NCI-H1105 (cell line): ENCODE results near the gene SH3PXD2B.

ENCODE experiments used
- DNase-seq: peaks from one replicate; lab custom pipeline; 2025; lab: John Stamatoyannopoulos, UW

Gene SH3PXD2B

DNA sequence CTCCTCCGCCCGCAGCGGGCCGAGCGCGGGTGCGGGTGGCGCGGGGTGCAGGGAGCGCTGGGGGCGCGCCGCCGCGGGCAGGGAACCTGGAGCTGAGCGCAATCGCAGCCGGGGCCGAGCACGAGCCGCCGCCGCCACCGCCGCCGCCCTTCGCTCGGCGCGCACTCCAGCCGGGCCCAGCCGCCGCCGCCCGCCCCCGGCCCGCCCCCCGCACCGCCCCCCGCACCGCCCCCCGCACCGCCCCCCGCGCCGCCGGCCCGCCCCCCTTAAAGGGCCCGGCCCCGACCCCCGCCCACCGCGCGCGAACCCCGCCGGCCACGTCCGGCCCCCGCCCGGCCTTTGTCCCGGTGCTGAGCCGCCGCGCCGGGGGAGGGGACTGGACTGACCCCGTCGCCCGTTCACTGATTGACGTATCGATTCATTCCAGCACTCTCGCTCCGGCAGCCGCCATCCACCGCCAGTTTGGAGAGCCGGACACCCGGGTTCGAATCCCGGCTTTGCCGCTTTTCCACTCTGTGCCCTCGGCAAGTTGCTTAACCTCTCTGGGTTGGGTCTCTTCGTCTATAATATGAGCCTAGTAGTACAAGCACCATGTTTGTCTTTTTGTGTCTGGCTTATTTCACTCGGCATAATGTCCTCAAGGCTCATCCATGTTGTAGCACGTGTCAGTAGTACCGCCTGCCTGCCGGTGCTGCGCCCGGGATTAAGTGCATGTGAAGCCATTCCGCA lies at the start of gene SH3PXD2B:
Gene SH3PXD2B, minus strand, starts transcription at position 168 of the 729 bp plus-strand sequence. CDS start 173 bp downstream, outside the sequence.
- no peak for DNase-seq

DNA sequence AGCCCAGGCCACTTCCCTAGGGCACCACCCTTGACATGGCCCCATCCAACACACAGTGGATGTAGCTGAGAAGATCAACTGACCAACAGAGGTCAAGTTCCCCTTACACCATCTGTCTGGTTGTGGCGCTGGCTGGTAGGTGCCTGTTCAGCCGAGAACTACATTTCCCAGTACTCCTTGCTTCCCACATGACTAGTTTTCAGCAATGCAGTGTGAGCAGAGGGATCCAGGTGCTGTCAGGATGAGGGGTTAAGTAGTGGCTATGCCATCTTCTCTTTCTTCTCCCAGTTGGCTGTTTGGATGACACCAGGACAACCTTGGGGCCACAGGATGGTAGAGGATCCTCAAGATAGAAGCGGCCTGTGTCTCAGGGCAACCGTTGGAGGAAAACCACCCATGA lies 48.6 kb upstream of the SH3PXD2B start:
- DNase-seq, result no peak

- DNase-seq, result no peak
These were observed 48.1 kb upstream of the SH3PXD2B start for GRCh38 chr5:172502410-172502809.

- DNase-seq, result no peak
These were observed 47.5 kb upstream of the SH3PXD2B start for GRCh38 chr5:172501708-172502320.

DNA sequence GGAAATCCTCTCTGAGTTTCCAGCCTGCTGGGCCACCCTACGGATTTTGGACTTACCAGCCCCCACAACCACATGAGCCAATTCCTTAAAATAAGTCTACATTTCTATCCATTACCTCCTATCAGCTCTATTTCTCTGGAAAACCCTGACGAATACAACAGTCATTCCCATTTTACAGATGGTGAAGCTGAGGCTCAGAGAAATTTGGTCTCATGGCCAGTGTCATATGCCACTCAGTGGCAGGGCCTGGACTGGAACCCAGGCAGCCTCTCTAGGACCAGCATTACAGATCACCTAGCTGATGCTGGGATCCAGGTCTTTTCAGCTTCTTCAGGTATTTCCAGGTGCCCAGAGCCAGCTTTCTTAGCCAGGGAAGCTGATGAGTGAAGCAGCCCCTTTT lies 45.0 kb upstream of the SH3PXD2B start:
- no peak for DNase-seq

DNA sequence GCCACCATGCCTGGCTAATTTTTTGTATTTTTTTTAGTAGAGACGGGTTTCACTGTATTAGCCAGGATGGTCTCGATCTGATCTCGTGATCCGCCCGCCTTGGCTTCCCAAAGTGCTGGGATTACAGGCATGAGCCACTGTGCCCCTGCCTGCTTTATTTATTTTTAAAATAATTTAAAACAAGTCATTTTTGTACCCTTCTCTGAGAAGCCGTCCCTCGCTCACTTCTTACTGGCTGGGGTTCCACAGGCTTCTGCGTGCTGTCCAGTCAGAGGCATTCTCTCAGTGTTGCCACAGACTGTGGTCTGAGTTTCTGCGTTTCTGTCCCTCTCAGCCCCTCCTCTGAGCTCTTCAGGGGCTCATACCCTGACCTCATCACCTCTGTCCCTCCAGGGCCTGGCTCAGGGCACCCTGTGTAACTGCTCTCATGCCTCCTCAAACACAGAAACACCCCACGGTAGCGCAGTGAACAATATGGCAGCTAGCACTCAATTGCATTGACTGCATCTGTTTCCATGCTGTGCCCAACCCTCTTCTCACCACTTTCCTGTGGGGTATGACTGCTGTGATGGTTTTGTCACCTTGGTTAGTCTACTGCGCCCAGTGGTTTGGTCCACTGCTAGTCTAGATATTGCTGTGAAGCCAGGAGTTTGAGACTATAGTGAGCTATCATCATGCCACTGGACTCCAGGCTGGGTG lies 44.3 kb upstream of the SH3PXD2B start:
- DNase-seq, result no peak

DNA sequence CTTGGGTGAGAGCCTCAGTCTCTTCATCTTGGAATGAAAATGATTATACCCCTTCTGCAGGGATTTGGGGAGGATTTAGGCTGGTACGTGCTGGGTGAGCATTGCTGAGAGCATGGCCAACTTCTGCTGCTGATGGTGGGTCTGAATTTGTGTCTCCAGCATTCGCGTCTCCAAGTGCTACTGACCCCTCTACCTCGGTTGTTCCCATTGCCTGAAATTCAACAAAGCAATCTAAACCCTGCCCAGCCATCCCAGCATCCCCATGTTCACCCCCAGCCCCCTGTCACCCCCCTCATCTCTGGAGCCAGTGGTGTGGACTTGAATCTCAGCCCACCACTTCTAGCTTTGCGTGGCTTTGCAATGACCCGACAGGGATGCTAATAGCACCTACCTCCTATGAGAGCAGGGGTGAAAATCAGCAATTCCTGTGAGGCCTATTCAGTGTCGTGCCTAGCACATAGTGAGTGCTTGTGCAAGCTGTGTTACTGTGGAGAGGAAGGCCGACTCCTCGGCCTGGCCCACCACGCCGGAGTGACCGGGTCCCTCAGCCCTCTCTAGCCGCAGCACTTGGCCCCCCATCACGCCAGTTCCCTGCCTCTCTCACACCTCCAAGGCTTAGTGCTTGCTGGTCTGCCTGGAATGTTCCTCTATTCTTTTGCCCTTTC lies 43.4 kb upstream of the SH3PXD2B start:
- no peak for DNase-seq

DNA sequence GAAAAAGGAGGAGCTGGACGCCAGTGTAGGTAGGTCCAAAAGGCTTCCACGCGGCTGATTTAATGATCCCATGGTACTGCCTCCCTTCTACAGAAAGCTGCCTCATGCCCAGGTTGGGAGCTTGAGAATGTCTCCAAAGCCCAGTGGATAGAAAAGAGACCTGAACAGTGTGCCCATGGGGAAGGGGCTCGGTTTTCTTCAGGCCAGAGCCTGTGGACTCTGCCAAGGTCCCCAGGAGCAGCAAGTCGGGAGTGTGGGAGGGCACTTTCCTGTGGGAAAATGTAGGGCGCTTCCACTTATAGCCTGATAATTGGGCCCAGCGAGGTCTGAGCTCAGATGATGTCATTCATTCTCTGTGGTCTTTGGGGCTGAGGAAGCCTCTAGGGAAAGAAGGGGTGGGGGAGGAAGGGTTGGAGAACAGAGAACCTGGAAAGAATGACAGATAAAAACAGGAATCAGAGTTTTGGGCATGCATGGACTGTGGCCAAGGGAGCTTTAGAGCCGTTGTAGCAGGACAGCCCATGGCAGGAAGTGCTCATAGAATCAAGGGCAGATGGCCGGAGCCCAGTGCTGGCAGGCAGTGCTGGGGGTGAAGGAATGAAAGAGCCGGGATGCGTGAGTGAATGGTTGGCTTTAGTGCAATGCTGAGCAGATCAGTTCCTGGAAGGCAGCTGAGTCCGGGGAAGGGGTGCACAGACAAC lies 42.5 kb upstream of the SH3PXD2B start:
- no peak for DNase-seq

- no peak for DNase-seq
These were observed 40.5 kb upstream of the SH3PXD2B start for GRCh38 chr5:172494630-172495505.

DNA sequence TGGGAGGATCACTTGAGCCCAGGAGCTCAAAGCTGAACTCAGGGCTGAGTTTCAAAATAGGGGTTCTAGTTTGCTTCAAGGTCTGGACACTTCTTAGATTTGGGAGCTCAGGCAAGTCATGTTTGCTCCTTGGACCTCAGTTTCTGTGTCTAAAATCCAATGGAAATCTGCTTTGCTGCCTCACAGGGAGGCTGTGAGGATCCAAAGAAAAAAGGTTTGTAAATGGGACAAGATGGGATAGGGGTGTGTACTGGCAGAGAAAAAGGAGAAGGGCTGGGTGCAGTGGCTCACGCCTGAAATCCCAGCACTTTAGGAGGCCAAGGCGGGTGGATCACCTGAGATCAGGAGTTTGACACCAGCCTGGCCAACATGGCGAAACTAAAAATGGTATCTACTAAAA lies 39.6 kb upstream of the SH3PXD2B start:
- DNase-seq, result no peak

DNA sequence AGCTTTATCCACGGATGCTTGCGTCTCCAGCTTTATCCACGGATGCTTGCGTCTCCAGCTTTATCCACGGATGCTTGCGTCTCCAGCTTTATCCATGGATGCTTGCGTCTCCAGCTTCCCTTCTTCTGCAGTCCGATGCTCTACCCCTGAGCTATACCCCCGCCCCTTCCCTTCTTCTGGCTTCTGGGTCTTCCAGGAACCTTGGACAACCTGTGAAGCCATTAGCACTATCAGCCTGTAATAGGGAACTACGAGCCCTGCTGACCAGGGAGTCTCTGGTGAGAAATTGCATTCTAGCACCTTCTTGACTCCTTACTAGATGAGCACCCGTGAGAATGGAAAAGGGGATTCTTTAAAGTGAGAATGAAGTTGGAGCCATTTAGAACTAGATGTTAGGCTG lies 39.1 kb upstream of the SH3PXD2B start:
- DNase-seq, result no peak

- DNase-seq, result no peak
These were observed 38.7 kb upstream of the SH3PXD2B start for GRCh38 chr5:172493002-172493401.

DNA sequence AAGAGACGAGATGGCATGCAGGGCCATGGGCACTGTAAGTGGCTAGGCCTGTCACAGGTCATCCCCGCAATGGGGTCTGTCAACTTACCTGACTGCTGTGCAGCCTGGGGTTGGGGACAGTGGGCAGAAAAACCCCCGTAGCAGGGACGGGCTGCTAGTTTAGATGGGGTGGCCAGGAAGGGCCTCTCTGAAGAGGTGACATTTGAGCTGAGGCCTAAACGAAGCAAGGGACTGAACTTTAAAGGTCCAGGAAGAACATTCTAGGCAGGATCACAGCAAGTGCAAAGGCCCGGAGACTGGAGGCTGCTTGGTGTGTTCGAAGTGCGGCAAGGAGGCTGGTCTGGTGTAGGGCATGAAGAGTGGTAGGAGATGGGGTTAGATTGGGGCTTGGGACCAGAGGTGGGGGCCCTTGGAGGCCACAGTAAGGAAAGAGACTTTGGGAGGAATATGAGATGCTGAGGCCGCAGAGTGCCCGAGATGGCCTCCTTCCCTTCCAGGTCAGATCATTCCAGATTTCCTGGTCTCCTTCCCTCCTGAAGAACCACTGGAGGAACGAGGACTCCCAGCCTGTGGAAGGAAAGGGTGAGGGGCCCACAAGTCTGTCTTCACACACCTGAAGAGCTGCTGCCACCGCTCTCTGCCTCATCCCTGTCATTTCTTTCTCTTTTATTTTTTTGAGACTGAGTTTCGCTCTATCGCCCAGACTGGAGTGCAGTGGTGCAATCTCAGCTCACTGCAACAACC lies 37.9 kb upstream of the SH3PXD2B start:
- no peak for DNase-seq

DNA sequence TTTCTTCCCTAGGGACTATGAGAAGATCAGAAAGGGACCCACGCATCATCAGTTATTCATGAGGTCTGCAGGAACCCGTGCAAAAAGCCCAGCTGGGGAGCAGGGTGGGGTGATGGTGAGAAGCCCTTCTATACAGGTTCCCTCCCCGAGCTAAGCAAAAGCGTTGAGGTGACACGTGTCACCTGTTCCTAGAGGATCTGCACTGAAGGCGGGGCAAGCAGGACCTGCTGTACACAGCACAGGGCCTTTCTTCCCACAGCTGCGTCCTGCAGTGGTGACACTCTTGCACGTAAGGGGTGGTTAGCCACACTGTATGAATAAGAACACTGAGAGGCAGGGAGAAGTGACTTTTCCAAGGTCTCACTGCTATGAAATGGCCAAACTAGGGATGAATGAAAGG lies 37.2 kb upstream of the SH3PXD2B start:
- no peak for DNase-seq

DNA sequence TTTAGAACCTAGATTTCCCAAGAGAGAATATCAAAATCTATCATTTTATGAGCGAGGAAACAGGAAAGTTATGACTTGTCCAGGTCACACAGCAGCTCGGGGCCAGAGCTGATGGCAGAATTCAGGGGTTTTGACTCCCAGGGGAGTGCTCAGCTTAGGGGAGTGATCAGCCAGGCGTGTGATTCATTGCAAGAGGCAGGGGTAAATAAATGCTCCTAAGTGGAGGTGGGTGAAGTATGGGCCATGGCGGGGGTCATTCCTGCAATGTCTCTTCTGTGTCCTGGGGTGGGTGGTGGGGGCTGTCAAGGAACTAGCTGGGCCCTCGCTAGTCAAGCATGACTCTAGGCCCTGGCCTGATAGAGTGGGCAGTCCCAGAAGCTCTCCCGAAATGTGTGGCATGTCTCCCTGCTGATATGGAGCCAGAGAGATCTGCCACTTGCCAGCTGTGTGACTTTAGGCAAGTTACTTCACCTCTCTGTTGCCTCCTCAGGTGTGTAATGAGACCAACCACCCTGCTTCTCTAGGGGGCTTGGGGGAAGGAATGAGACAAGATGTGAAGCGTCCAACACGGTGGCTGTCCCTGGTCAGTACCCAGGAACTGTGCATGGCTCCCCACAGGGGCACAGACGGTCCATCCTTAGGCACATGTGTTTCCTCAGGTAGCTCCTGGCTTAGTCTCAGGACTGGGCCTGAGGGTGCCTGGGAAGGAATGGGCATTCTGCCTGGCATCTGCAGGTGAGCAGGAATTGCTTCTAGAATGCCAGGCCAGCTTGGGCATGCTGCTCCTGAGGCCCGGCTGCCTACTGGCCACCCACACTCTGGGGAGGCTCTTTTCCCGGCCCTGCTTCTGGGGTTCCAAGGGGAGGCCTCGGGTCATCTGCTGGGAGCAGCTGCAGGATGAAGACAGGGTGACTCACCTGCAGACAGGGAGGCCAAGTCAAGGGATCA lies 36.5 kb upstream of the SH3PXD2B start:
- DNase-seq, result no peak

DNA sequence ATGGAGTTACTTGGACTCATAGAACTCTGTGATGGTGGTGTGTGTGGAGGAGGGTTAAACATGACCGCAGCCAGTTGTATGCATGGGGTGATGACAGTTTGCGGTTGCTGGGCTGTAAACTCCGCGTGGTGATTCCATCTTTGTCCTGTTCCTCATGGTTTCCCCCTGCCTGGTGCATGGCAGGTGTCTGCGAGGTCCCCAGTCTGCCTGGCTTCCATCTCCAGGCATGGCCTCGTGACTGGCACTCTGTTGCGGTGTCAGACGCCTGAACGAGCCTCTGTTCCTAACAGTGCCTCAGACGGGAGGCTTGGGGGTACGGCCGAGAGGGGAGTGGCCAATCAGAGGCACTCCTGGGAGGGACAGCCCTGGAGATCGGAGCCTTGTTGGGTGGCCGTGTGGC lies 33.9 kb upstream of the SH3PXD2B start:
- no peak for DNase-seq

DNA sequence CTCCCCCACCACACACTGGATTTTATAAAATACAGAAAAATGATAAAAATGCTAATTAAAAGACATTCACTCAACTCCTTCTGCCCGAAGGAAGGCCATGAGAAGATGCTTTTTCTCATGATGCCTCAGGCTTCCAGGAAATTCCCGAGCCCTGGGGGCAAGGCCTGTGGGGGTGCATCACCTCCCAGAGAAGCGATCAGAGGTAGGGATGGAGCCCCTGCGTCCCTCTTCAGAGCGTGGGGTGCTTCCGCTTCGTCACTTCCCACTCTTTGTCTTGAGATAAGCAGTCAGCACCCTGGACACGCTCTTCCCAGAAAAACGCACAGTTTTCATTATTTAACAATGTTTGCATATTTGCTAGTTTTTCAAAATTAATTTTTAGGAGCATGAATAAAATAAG lies 33.3 kb upstream of the SH3PXD2B start:
- no peak for DNase-seq

- DNase-seq, result no peak
These were observed 32.6 kb upstream of the SH3PXD2B start for GRCh38 chr5:172486912-172487311.

GRCh38 chr5:172486451-172486850 lies 32.1 kb upstream of the SH3PXD2B start:
- DNase-seq, result no peak
